Spleen (tissue), 7 donors: Measurements from ENCODE around the gene SEZ6L2.

Experiments
- POLR2A ChIP-seq, 3 donors: fragments of 450-650 bp; IDR thresholded peaks; one replicate each; pipeline ENCODE4 v1.5.1; 2017; ENCODE audit warnings: antibody characterized with exemption in 3 of 3, mild to moderate bottlenecking in 1 of 3
- POLR2AphosphoS5 ChIP-seq, 3 donors: sonication (generic); formaldehyde crosslinking; IDR thresholded peaks; one replicate each; pipeline ENCODE4 v1.5.1; 2017; ENCODE audit warnings: antibody characterized with exemption in 3 of 3
- TF ChIP-seq, protein P1 (sequence below), 11 experiments: fragments of 200-600 bp in 7 of 11; fragments of 450-650 bp in 4 of 11; sonication (generic) in 4 of 11; IDR thresholded peaks in 8 of 11; conservative IDR thresholded peaks in 3 of 11; 1 replicate in 7 of 11; 2 replicates in 4 of 11; pipeline versions ENCODE4 v1.4.0 to v1.8.0; 2016 to 2021; ENCODE audit warnings: antibody characterized with exemption in 11 of 11, inconsistent platforms in 4 of 11, mild to moderate bottlenecking in 1 of 11
- donor health status: DM: no; HTN: no; CAD: no; lungs with moderate emphysema.
- donor health status: DM: no; HTN: no; CAD: no.
- donor health status: DM: no; HTN: no; CAD: no.

DNA sequence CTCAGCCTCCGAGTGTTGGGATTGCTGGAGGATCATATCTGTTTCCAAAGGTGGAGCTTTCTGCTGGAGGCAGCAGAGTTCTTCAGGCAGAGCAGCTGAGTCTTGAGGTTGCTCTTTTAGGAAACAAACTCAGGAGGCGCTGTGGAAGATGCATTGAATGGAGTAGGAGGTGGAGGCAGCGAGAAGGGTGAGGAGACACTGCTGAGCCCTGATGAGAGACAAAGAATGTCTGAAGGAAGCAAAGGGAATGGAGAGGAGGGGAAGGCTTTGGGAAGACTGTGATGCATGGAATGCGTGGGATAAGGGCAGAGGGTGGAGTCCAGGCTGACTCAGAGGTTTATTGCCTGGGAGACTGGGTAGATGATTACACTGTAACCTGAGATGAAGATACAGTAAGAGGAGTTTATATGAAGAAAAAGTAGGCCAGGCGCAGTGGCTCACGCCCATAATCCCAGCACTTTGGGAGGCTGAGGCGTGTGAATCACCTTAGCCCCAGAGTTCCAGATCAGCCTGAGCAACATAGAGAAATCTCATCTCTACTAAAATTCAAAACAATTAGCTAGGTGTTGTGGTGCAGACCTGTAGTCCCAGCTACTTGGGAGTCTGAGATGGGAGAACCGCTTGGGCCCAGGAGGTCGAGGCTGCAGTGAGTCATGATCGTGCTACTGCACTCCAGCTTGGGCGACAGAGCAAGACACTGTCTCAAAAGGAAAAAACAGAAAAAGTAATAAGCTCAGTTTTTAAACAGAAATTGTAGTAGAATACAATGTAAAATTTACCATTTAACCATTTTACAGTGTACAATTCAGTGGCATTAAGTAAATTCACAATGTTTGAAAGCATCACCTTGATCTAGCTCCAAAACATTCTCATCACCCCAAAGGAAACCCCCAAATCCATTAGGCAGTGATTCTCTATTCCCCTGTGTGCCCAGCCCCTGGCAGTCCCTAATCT is 44.8 kb upstream of the SEZ6L2 start:
- TF ChIP-seq POLR2AphosphoS5 (IDR thresholded peaks at IDR 0.05) (no peak), POLR2A (IDR thresholded peaks at IDR 0.05) (no peak)
- TF ChIP-seq, protein P1, sequence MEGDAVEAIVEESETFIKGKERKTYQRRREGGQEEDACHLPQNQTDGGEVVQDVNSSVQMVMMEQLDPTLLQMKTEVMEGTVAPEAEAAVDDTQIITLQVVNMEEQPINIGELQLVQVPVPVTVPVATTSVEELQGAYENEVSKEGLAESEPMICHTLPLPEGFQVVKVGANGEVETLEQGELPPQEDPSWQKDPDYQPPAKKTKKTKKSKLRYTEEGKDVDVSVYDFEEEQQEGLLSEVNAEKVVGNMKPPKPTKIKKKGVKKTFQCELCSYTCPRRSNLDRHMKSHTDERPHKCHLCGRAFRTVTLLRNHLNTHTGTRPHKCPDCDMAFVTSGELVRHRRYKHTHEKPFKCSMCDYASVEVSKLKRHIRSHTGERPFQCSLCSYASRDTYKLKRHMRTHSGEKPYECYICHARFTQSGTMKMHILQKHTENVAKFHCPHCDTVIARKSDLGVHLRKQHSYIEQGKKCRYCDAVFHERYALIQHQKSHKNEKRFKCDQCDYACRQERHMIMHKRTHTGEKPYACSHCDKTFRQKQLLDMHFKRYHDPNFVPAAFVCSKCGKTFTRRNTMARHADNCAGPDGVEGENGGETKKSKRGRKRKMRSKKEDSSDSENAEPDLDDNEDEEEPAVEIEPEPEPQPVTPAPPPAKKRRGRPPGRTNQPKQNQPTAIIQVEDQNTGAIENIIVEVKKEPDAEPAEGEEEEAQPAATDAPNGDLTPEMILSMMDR (IDR thresholded peaks at IDR 0.05 in 8 of 11, conservative IDR thresholded peaks at IDR 0.05 in 3 of 11) = no peak
